Peyer's patch (tissue), 4 donors: Measurements from ENCODE around the gene EFS. TPM values are rescaled to one million over a fixed set of nuclear protein-coding genes. Genes with fewer than 3 reads are reported as not detected.

Experiments used
- DNase-seq, 3 donors: peaks; one replicate each; pipeline ENCODE4 v3.0.0-alpha.2; 2017 to 2019
- H3K27ac ChIP-seq, 4 donors: fragments of 200-600 bp; sonication (generic); one replicate each; pipeline ENCODE4 v1.5.1; 2016 to 2019
- H3K27me3 ChIP-seq, 2 donors: fragments of 200-600 bp; sonication (generic); one replicate each; pipeline ENCODE4 v1.5.1; 2019
- H3K36me3 ChIP-seq, 3 donors: fragments of 200-600 bp; sonication (generic); one replicate each; pipeline ENCODE4 v1.5.1; 2016 to 2019
- H3K4me1 ChIP-seq, 4 donors: fragments of 200-600 bp; sonication (generic); one replicate each; pipeline ENCODE4 v1.5.1; 2016 to 2019
- H3K4me3 ChIP-seq, 4 donors: fragments of 200-600 bp; sonication (generic); 1 replicate in 3 of 4; 2 replicates in 1 of 4; pipeline ENCODE4 v1.5.1; 2016 to 2019; ENCODE audit warnings: mild to moderate bottlenecking in 1 of 4
- H3K9me3 ChIP-seq, 4 donors: fragments of 200-600 bp; sonication (generic); one replicate each; pipeline ENCODE4 v1.5.1; 2016 to 2019; ENCODE audit warnings: mild to moderate bottlenecking in 1 of 4
- POLR2A ChIP-seq, 2 donors: fragments of 450-650 bp; IDR thresholded peaks; one replicate each; pipeline ENCODE4 v1.5.1; 2017; ENCODE audit warnings: antibody characterized with exemption in 2 of 2, mild to moderate bottlenecking in 2 of 2, moderate library complexity in 2 of 2
- total RNA-seq, 4 donors: library from RNA; depleted of rRNA; stranded (reverse); fragments of >200 nt; gene quantifications; one replicate each; pipeline ENCODE4 v1.1.0, GENCODE V29; 2016
- TF ChIP-seq, protein P1 (sequence below), 6 experiments: fragments of 450-650 bp in 4 of 6; fragments of 200-600 bp in 2 of 6; sonication (generic) in 1 of 6; IDR thresholded peaks; one replicate each; pipeline ENCODE4 v1.5.1; 2017 to 2019; ENCODE audit warnings: antibody characterized with exemption in 6 of 6, mild to moderate bottlenecking in 3 of 6, moderate library complexity in 1 of 6

Gene EFS
- total RNA-seq, 4 donors from 2014 or later, result 2.1 to 4.4 (median 4.1) TPM; not detected in 1

DNA sequence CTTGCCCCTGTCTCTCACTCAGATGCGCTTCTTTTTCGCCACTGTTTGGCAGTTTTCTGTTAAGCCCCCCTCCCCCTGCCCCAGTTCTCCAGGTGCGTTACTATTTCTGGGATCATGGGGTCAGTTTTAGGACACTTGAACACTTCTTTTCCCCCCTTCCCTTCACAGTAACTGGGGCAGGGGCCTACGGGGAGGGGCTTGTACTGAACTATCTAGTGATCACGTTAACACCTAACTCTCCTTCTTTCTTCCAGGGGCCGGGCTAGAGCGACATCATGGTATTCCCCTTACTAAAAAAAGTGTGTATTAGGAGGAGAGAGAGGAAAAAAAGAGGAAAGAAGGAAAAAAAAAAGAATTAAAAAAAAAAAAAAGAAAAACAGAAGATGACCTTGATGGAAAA is 40.0 kb downstream of the EFS start:
- Histone ChIP-seq H3K27me3 (no peaks in the 10 kb centered on the region), H3K9me3 (no peaks in the 10 kb centered on the region)
- TF ChIP-seq, protein P1, sequence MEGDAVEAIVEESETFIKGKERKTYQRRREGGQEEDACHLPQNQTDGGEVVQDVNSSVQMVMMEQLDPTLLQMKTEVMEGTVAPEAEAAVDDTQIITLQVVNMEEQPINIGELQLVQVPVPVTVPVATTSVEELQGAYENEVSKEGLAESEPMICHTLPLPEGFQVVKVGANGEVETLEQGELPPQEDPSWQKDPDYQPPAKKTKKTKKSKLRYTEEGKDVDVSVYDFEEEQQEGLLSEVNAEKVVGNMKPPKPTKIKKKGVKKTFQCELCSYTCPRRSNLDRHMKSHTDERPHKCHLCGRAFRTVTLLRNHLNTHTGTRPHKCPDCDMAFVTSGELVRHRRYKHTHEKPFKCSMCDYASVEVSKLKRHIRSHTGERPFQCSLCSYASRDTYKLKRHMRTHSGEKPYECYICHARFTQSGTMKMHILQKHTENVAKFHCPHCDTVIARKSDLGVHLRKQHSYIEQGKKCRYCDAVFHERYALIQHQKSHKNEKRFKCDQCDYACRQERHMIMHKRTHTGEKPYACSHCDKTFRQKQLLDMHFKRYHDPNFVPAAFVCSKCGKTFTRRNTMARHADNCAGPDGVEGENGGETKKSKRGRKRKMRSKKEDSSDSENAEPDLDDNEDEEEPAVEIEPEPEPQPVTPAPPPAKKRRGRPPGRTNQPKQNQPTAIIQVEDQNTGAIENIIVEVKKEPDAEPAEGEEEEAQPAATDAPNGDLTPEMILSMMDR (IDR thresholded peaks at IDR 0.05), result no peak
- TF ChIP-seq POLR2A (IDR thresholded peaks at IDR 0.05), result no peak

DNA sequence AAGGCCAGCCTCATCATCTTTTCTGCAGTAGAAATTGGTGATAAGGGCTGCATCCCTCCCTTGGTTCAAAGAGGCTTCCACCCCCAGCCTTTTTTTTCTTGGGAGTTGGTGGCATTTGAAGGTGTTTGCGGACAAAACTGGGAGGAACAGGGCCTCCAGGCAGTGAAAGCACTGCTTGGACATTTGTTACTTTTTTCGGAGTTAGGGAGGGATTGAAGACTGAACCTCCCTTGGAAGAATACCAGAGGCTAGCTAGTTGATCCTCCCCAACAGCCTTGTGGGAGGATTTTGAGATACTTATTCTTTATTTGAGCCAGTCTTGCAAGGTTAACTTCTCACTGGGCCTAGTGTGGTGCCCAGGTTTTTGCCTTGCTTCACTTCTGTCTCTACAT is 40.5 kb downstream of the EFS start:
- Histone ChIP-seq H3K27ac (no peak overlapping the region), H3K4me1 (peaks cover 0 to 20% (median 11%) of the 10 kb centered on the region in 4 donors), H3K36me3 (peaks cover 0 to 27% (median 0%) of the 10 kb centered on the region in 3 donors), H3K27me3 (no peaks in the 10 kb centered on the region), H3K4me3 (no peak overlapping the region), H3K9me3 (no peaks in the 10 kb centered on the region)
- no peak for TF ChIP-seq POLR2A (IDR thresholded peaks at IDR 0.05)
- TF ChIP-seq, protein P1 (IDR thresholded peaks at IDR 0.05), result no peak
- no peak for DNase-seq

More for the DNA sequence above, 40.0 kb downstream of the EFS start:
- no peak for DNase-seq
- Histone ChIP-seq H3K27ac (no peak overlapping the region), H3K4me3 (no peak overlapping the region), H3K36me3 (peaks cover 0 to 27% (median 0%) of the 10 kb centered on the region in 3 donors), H3K4me1 (peaks cover 0 to 20% (median 11%) of the 10 kb centered on the region in 4 donors)

DNA sequence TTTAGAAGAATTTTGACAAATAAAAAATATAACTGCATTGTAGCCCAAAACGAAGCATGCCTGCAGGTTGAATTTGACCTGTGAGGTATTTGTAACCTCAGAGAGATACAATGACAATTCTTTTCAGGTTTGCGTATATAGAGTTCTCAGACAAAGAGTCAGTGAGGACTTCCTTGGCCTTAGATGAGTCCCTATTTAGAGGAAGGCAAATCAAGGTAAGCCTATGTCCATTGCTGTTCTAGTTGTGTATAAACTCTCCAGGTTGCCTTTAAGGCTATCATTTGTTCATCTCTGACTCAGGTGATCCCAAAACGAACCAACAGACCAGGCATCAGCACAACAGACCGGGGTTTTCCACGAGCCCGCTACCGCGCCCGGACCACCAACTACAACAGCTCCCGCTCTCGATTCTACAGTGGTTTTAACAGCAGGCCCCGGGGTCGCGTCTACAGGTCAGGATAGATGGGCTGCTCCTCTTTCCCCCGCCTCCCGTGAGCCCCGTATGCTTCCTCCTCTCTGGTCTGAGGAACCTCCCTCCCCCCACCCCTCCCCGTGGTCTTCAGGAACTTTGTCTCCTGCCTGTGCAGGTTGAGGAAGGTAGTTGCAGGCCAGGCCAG is 41.0 kb downstream of the EFS start:
- DNase-seq, result no peak
- Histone ChIP-seq H3K4me1 (peaks cover 0 to 20% (median 11%) of the 10 kb centered on the region in 4 donors), H3K27ac (no peak overlapping the region), H3K4me3 (no peak overlapping the region), H3K9me3 (no peaks in the 10 kb centered on the region), H3K36me3 (peaks cover 0 to 27% (median 0%) of the 10 kb centered on the region in 3 donors), H3K27me3 (no peaks in the 10 kb centered on the region)
- TF ChIP-seq, protein P1 (IDR thresholded peaks at IDR 0.05), result no peak
- no peak for TF ChIP-seq POLR2A (IDR thresholded peaks at IDR 0.05)

DNA sequence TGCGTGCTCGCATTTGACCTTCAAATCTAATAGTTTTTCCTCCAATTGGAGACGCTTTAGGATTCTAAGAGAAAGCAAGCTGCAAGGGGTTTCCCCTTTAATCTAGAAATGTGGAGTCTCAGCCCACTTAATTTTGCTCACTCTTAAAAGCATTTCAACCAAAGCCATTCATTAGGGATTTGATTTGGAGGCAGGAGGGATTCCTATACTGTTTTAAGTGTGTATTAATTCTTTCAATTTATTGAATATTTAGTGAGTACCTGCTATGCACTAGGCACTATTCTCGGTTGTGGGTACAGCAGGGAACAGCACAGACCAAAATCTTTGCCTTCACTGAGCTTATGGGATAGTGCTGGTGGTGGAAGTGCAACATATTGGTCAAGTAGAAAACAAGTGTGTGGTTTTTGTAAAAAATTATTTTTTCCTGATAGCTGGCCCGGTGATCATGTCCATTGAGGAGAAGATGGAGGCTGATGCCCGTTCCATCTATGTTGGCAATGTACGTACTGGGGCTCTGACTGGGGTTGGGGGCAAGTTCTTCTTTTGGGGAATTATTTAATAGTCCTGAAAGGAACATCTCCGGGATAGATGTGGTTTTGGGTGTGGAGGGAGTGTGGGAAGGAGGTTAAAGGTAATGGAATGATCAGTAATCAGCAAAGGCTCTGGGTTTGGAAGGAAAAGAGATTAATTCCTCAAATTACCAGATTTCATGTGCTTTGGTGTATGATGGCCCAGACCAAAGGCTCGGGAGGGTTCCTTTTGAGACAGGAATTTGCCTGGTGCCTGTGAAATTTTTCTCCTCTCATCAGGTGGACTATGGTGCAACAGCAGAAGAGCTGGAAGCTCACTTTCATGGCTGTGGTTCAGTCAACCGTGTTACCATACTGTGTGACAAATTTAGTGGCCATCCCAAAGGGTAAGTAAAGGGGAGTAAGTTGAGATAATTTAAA is 42.1 kb downstream of the EFS start:
- peaks cover 0 to 27% (median 0%) of the 10 kb centered on the region in 3 donors for H3K36me3 ChIP-seq
- peaks cover 0 to 20% (median 11%) of the 10 kb centered on the region in 4 donors for H3K4me1 ChIP-seq
- no peak for TF ChIP-seq POLR2A (IDR thresholded peaks at IDR 0.05)
- H3K27ac ChIP-seq, result peak overlapping the region; percentile 94 to 99 (median 96)
- no peaks in the 10 kb centered on the region for H3K9me3 ChIP-seq
- no peak for DNase-seq
- no peaks in the 10 kb centered on the region for H3K27me3 ChIP-seq
- H3K4me3 ChIP-seq, result peak overlapping the region; percentile 94 to 100 (median 98)

DNA sequence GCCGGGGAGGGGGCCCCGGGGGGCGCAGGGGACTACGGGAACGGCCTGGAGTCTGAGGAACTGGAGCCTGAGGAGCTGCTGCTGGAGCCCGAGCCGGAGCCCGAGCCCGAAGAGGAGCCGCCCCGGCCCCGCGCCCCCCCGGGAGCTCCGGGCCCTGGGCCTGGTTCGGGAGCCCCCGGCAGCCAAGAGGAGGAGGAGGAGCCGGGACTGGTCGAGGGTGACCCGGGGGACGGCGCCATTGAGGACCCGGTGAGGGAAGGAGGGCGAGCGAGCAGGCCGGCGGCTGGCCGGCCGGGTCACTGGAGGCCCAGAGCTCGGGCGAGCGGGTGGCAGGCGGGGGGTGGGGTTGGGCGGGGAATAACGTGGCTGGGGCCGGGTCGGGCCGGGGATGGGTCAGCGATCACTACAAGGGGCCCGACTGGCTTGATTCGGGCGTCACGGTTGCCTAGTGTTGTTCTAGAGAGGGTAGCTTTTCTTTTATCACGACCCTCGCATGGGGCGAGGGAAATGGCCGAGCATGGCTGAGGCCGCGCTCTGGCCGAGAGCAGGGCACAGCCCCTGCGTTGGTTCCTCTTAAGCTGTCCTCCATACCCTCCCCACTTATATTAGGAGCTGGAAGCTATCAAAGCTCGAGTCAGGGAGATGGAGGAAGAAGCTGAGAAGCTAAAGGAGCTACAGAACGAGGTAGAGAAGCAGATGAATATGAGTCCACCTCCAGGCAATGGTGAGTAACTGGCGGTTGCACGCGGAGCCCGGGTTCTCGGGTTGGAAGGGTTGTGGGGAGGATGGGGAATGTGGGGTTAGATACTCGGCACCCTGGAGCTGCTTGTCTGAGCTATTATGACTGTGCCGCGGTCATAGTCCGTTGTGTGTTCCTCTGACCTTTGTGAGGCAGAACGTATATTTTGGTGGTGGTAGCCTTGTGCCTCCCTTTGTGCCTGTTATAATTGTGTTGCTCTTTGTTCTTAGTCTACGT is 43.1 kb downstream of the EFS start:
- Histone ChIP-seq H3K27ac (peak overlapping the region; percentile 94 to 99 (median 96)), H3K27me3 (no peaks in the 10 kb centered on the region), H3K9me3 (no peaks in the 10 kb centered on the region), H3K4me3 (peak overlapping the region; percentile 94 to 100 (median 98)), H3K36me3 (peaks cover 0 to 27% (median 0%) of the 10 kb centered on the region in 3 donors), H3K4me1 (peaks cover 0 to 20% (median 11%) of the 10 kb centered on the region in 4 donors)
- DNase-seq, result peak; percentile 27 to 78 (median 76)
- TF ChIP-seq, protein P1 (IDR thresholded peaks at IDR 0.05), result no peak
- TF ChIP-seq POLR2A (IDR thresholded peaks at IDR 0.05), result peak; percentile 40 to 59
